Duodenal mucosa (tissue), 2 donors: ENCODE results near the gene RNF224.

Experiments
- H3K27ac ChIP-seq: one replicate; pipeline ENCODE4 v1.7.0; 2013; ENCODE audit warnings: low read depth, low read length
- H3K27me3 ChIP-seq, 2 donors: one replicate each; pipeline ENCODE4 v1.7.0; 2013; ENCODE audit warnings: low read length in 2 of 2, control low read depth in 1 of 2; ENCODE audit not compliant: insufficient read depth in 2 of 2, control insufficient read depth in 1 of 2
- H3K36me3 ChIP-seq, 2 donors: one replicate each; pipeline ENCODE4 v1.7.0; 2013; ENCODE audit warnings: low read length in 2 of 2, control low read depth in 1 of 2; ENCODE audit not compliant: insufficient read depth in 2 of 2, control insufficient read depth in 1 of 2
- H3K4me1 ChIP-seq, 2 donors: one replicate each; pipeline ENCODE4 v1.7.0; 2013; ENCODE audit warnings: low read length in 2 of 2, control low read depth in 1 of 2; ENCODE audit not compliant: insufficient read depth in 2 of 2, control insufficient read depth in 1 of 2
- H3K4me3 ChIP-seq, 2 donors: one replicate each; pipeline ENCODE4 v1.7.0; 2013; ENCODE audit warnings: low read length in 2 of 2, low read depth in 1 of 2
- H3K9ac ChIP-seq, 2 donors: one replicate each; pipeline ENCODE4 v1.7.0; 2013; ENCODE audit warnings: low read length in 2 of 2, low read depth in 1 of 2
- H3K9me3 ChIP-seq, 2 donors: one replicate each; pipeline ENCODE4 v1.7.0; 2013; ENCODE audit warnings: low read length in 2 of 2, control low read depth in 1 of 2; ENCODE audit not compliant: control insufficient read depth in 1 of 2

RNF224 gene

DNA sequence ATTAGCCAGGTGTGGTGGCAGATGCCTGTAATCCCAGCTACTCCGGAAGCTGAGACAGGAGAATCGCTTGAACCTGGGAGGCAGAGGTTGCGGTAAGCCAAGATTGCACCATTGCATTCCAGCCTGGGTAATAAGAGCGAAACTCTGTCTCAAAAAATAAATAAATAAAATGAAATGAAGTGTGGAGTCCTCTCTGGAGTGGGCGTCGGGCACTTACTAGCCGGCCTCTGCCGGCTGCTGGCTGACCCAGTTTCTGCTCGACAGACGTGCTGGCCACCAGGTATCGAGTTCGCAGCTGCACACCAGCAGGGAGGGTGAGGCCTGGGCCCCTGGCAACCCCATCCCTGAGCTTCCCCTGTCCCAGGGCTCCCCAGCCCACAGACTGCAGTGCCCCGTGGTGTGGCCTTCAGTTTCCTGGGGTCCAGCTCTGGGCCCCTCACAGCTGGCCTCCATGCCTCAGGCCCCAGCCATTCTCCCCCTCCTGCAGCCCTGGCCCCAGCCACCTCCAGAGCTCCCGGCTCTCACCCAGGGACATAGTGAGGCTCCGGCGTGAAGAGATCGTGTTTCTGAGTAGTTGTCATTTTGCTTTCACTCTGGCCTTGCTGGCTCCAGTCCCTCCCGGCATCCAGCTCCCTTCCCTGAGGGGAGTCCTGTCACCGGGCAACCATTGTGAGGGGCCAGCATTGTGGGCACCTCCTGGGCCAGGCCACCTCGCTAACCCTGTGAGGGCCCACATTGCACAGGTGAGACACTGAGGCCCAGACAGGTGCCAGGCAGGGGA, 20.0 kb downstream of the RNF224 start:
- no peaks in the 10 kb centered on the region for H3K9me3 ChIP-seq
- no peaks in the 10 kb centered on the region for H3K27me3 ChIP-seq
- no peak overlapping the region for H3K4me3 ChIP-seq
- no peak overlapping the region for H3K9ac ChIP-seq
- no peak overlapping the region for H3K27ac ChIP-seq
- H3K36me3 ChIP-seq = peaks cover 0 to 16% of the 10 kb centered on the region in 2 donors
- peaks cover 16 to 18% of the 10 kb centered on the region in 2 donors for H3K4me1 ChIP-seq

DNA sequence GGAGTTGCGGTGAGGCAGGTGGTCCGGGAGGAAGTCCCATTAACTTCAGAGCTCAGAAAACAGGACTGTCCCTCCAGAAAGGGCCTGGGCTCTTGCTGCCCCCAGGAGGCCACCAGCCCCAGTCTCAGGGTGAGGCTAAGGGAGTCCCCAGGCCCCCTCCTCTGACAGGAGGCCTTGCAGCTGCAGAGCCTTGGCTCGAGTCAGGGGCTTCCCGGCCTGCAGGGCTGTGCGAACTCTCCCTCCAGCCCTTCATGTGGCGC, 20.5 kb downstream of the RNF224 start:
- no peaks in the 10 kb centered on the region for H3K9me3 ChIP-seq
- peaks cover 0 to 11% of the 10 kb centered on the region in 2 donors for H3K36me3 ChIP-seq
- peaks cover 11 to 16% of the 10 kb centered on the region in 2 donors for H3K4me1 ChIP-seq
- no peak overlapping the region for H3K27ac ChIP-seq
- no peak overlapping the region for H3K9ac ChIP-seq
- no peak overlapping the region for H3K4me3 ChIP-seq
- H3K27me3 ChIP-seq = no peaks in the 10 kb centered on the region

DNA sequence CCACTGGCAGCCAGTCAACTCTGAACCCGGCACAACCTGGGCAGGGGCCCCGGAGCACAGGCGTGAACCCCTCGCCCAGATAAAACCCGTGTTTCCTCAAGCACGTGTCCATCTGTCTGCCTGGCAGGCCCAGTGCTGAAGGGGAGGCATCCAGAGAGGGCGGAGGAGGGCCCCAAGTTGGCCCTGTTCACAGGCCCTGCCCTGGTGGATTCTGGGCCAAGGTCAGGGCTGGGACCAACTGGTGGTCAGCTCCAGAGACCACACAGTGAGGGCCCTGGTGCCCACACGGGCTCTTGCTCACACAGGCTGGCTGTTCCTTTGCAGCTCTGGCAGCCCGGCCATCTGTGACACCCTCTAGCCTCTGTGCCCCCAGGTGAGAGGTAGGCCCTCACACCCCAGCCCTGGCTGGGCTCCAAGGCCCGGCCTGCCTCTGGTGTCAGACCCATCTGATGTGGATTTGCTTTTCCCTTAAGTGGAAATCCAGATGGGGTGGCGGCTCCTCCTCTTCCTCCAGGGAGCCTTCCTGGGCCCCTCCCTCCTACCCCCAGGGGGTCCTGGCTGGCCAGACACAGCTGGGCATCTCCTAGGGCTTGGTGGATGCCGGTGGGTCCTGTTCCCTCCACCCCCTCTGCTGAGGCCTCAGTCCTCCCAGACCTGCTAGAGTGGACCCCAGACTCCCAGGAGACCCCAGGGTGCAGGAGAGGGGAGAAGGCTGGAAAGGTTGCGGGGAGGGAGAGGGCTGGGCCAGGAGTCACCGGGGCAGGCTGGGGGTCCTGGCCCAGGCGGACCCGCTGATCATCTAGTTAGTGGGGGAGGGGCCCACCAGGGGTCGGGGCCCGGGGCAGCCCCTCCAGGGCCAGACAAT, 23.3 kb downstream of the RNF224 start:
- H3K4me3 ChIP-seq = no peak overlapping the region
- no peaks in the 10 kb centered on the region for H3K9me3 ChIP-seq
- peaks cover 8 to 18% of the 10 kb centered on the region in 2 donors for H3K4me1 ChIP-seq
- no peaks in the 10 kb centered on the region for H3K27me3 ChIP-seq
- H3K27ac ChIP-seq = no peak overlapping the region
- no peak overlapping the region for H3K9ac ChIP-seq
- H3K36me3 ChIP-seq = no peaks in the 10 kb centered on the region

DNA sequence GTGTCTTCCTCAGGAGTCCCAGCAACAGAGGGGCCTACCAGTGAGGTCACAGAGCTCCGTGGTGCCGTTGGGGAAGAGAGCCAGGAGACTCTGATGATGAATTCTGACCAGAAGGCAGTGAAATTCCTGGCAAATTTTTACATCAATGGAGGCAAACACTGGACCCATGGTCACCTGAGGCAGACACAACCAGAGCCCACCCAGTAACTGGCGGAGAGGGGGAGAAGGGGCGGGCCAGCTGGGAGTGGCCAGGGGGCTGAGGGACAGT, 23.8 kb downstream of the RNF224 start, which contains the start of gene STPG3:
Gene STPG3 (plus strand): TSS at position 93 of the 268 bp plus-strand sequence. CDS start 1 bp downstream, at position 94.
- Histone ChIP-seq H3K9ac (no peak within 1 kb of the TSS), H3K9me3 (no peaks in the 10 kb centered on the region)

DNA sequence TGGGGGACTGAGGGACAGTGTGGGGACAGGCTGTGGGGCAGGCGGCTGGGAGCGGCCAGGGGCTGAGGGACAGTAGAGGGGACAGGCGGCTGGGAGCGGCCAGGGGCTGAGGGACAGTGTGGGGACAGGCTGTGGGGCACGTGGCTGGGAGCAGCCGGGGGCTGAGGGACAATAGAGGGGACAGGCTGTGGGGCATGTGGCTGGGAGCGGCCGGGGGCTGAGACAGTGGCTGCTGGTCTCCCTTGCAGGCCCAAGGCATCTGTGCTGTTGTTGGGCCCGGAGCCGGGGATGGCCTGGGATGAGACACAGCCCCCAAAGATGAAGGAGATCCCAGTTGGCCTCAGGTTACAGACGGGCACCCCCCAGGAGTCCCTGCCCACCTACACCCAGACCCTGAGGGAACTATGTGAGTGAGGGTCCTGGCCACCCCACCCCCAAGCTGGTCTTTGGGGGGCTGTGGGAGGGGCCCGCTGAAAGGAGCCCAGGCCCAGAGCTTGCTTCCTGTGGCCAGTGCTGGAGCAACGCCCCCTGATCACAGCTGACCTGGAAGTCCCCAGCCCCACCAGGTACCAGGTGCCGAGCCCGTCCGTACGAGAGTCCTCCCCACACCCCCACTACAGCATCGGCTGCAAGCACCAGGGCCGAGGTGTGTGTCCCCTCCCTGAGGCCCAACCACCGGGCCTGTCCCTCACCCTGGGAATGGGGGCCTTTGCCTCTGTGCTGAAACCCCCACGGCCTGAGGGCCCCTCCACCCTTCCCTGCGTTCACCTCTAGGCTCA, 24.4 kb downstream of the RNF224 start:
- peaks cover 18 to 29% of the 10 kb centered on the region in 2 donors for H3K4me1 ChIP-seq
- no peak overlapping the region for H3K9ac ChIP-seq
- no peak overlapping the region for H3K4me3 ChIP-seq
- no peak overlapping the region for H3K27ac ChIP-seq
- H3K27me3 ChIP-seq = no peaks in the 10 kb centered on the region
- H3K9me3 ChIP-seq = no peaks in the 10 kb centered on the region
- H3K36me3 ChIP-seq = peaks cover 0 to 6% of the 10 kb centered on the region in 2 donors

More for the DNA sequence above, 23.8 kb downstream of the RNF224 start, which contains the start of gene STPG3:
- Histone ChIP-seq H3K36me3 (peaks cover 0 to under 1% of the 10 kb centered on the region in 2 donors), H3K27ac (no peak within 1 kb of the TSS), H3K4me1 (peaks cover 12 to 24% of the 10 kb centered on the region in 2 donors), H3K27me3 (no peaks in the 10 kb centered on the region), H3K4me3 (no peak within 1 kb of the TSS)

DNA sequence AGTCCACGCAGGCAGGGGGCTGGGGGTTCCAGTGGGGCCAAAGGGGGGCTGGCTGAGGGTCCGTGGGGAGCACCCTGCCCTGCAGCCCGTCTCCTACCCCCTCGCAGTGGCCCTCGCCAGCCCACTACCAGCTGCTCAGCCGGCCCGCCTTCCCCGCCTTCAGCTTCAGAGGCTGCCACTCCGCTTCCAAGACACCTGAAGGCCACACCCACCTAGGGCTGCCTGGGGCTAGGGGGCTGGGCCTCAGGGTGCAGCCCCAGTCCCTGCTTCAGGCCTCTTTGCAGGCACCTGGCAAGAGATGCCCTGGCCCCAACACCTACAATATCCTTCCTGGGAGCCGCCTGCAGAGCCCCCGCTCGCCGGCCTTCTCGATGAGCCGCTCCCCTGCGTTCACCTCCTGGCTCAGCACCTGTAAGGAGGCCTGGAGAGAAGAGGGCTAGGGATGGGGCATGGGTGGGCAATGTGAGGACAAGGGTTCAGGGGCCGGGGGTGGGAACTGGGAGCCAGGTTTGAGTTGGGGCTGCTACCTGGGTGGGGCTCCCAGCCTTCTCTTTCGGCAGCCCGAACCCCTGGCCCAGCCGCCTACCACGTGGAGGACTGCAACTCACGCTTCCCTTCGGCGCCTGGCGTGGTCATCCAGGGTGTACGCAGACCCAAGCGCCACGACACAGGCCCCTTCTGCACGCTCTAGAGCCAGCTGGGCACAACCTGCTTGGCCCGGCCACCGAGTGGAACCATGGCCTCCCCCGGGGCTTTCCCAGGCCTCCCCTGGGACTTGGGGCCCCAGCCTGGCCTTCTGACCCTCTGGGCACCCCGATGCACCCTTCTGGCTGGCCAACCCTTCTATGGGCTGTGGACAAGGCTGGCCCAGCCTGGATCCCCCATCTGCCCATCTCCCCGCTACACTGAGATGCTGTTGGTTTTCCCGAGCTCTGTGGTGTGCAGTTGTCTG, 25.5 kb downstream of the RNF224 start:
- Histone ChIP-seq H3K36me3 (peaks cover 0 to 10% of the 10 kb centered on the region in 2 donors), H3K27me3 (no peaks in the 10 kb centered on the region), H3K9ac (no peak overlapping the region), H3K27ac (no peak overlapping the region), H3K4me3 (no peak overlapping the region), H3K9me3 (no peaks in the 10 kb centered on the region), H3K4me1 (peaks cover 21 to 33% of the 10 kb centered on the region in 2 donors)

DNA sequence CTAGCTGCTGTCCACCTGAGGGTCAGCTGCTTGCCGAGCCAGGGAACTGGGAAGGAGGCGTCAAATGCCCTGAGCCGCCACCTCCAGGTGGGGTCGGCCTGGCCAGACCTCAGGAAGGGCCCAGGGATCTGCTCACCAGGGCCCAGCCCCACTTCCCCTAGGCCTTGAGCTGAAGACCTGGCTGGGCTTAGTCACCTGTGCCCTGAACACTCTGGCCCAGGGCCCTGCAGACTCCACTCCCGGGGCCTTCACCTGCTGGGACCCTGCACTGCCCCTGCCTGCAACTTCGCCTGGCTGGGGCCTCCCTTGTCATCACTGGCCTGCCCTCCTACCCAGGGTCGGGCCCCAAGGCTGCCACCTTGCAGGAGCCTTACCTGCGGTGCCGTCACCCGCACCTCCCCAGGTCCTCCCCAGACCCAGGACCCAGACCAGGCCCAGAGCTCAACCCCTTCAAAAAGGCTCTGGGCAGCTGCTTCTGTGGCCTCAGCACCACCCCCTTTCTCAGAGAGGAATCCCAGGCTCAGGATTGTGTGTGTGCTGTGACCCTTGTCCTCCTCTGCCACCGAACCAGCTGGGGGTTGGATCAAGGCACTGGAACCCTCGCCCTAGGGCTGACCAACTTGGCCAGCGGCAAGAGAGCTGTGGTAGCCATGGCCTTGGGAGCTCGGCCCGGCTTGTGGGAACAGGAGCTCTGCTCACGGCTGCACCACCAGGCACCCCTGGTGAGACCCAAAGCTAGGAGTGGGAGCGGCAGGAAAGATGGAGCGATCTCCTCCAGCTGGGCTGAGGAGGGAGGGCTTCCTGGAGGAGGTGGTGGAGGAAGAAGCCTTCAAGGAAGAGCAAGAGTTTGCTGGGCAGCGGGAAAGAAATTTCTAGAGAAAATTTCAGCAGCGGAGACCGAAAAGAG, 26.7 kb downstream of the RNF224 start:
- peaks cover under 1 to 18% of the 10 kb centered on the region in 2 donors for H3K36me3 ChIP-seq
- H3K4me1 ChIP-seq = peaks cover 21 to 33% of the 10 kb centered on the region in 2 donors
- no peaks in the 10 kb centered on the region for H3K9me3 ChIP-seq
- no peaks in the 10 kb centered on the region for H3K27me3 ChIP-seq
- H3K9ac ChIP-seq = peak overlapping the region; percentile 74 to 91
- H3K27ac ChIP-seq = peak overlapping the region; percentile 63
- H3K4me3 ChIP-seq = peak overlapping the region; percentile 78 to 79

DNA sequence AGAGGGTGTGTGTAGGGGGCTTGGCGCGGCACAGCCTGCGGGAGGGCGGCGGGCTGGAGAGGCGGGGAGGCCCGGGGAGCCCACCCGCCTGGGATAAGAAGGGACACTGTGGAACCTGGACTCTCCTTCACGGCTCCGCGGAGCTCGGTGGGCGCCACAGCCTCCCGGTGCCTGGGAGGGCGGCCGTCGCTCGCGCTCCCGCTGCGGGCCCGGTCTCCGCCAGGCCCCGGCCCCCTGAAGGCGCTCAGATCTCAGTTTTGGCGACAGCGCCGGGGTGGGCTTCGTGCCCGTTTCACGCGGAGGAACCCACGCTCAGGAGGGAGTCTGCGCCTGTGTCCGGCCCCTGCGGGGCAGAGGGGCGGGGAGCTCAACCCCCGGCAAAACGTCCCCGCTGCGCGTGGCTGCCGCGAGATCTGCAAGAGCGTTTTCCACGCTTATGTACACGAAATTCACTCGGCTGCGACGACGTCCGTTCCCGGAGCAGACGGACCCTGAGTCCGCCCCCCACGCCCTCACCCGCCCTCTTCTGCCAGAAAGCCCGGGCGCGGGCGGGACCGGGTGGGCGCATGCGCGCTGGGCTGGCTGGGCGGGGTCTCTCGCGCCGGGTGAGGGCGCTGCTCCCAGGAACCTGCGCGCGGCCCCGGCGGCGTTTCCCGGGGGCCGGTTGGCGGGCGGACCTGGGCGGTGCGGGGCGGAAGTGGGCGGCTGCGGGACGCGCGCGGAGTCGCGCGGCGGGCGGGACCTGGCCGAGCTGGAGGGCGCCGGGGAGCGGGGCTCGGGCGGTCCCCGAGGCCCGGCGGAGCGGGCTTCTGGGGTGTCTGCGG, 27.5 kb downstream of the RNF224 start, which contains the start of gene NELFB:
Gene NELFB (plus strand): TSS at position 704 of the 824 bp plus-strand sequence.
- peaks cover 5 to 21% of the 10 kb centered on the region in 2 donors for H3K36me3 ChIP-seq

More for the DNA sequence above, 27.5 kb downstream of the RNF224 start, which contains the start of gene NELFB:
- Histone ChIP-seq H3K4me3 (peak within 1 kb of the TSS; percentile 84 to 93), H3K4me1 (peaks cover 21 to 33% of the 10 kb centered on the region in 2 donors), H3K27me3 (no peaks in the 10 kb centered on the region), H3K27ac (peak within 1 kb of the TSS; percentile 63), H3K9ac (peak within 1 kb of the TSS; percentile 74 to 91), H3K9me3 (no peaks in the 10 kb centered on the region)
